Aorta (tissue), 5 donors: ENCODE results near the gene COBLL1. TPM values are rescaled to one million over a fixed set of nuclear protein-coding genes. Genes with fewer than 3 reads are reported as not detected.
"Not testable (repeated sequence)": the region's sequence is repeated elsewhere in the genome, so short reads cannot be mapped to it uniquely, and the experiment has no call there.

Experiments
- ATAC-seq: fragments of 200-7000 bp; cut with Tn5 transposase; one replicate; pipeline ENCODE4 v1.9.1; 2022; ENCODE audit warnings: moderate library complexity; ENCODE audit not compliant: low FRiP score
- DNase-seq, 2 donors: peaks; one replicate each; pipeline ENCODE4 v3.0.0-alpha.2; 2020
- H3K27ac ChIP-seq, 2 donors: one replicate each; pipeline ENCODE4 v1.5.1; 2013; ENCODE audit warnings: low read length in 2 of 2, mild to moderate bottlenecking in 2 of 2, moderate library complexity in 2 of 2, control low read depth in 1 of 2, inconsistent platforms in 1 of 2, low read depth in 1 of 2
- H3K27me3 ChIP-seq, 2 donors: one replicate each; pipeline ENCODE4 v1.6.1; 2013; ENCODE audit warnings: control low read depth in 1 of 2, low read length in 1 of 2, mild to moderate bottlenecking in 1 of 2, moderate library complexity in 1 of 2; ENCODE audit not compliant: insufficient read depth in 2 of 2, control insufficient read depth in 1 of 2
- H3K36me3 ChIP-seq, 2 donors: one replicate each; pipeline ENCODE4 v1.6.1; 2013; ENCODE audit warnings: control low read depth in 1 of 2, low read length in 1 of 2, mild to moderate bottlenecking in 1 of 2; ENCODE audit not compliant: insufficient read depth in 2 of 2, control insufficient read depth in 1 of 2
- H3K4me1 ChIP-seq, 2 donors: one replicate each; pipeline ENCODE4 v1.6.1; 2013; ENCODE audit warnings: low read length in 2 of 2, control low read depth in 1 of 2, mild to moderate bottlenecking in 1 of 2, moderate library complexity in 1 of 2; ENCODE audit not compliant: insufficient read depth in 2 of 2, control insufficient read depth in 1 of 2
- H3K4me3 ChIP-seq, 2 donors: one replicate each; pipeline ENCODE4 v1.5.1; 2013; ENCODE audit warnings: low read length in 2 of 2, control low read depth in 1 of 2, mild to moderate bottlenecking in 1 of 2
- H3K9me3 ChIP-seq: one replicate; pipeline ENCODE4 v1.6.1; 2013; ENCODE audit warnings: mild to moderate bottlenecking, low read length; ENCODE audit not compliant: control insufficient read depth
- WGBS, 2 donors: extraction: QIAGEN DNeasy Blood & Tissue Kit; methylation state at CpG; one replicate each; pipeline ENCODE4 v1.1.7; 2013; 5-methylcytosine and 5-hydroxymethylcytosine counted together
- intact Hi-C, 2 donors: fragments of 100-400 bp; cut with DNase I; formaldehyde crosslinking; loops; one replicate each; pipeline versions ENCODE4 v1.14.2 to v1.15.0; 2022
- polyA plus RNA-seq, 2 donors: library from polyadenylated mRNA; stranded (reverse); fragments of 200-250 nt; gene quantifications; one replicate each; pipeline ENCODE4 v1.2.3, GENCODE V29; 2013
- total RNA-seq, 2 donors: library from RNA; stranded (reverse); fragmentation: NEBNext Ultra II Directional; extraction: Animal tissue kit (Norgen Biotek cat#: 25700); gene quantifications; one replicate each; pipeline ENCODE4 v1.2.1, GENCODE V29; 2021
- donor health status: healthy with polysubstance abuse.
- donor health status: Bipolar disorder and iron deficiency.
- donor health status: DM: no; HTN: no; CAD: no.
- donor health status: DM: no; HTN: no; CAD: no.
- donor health status: DM: yes; HTN: yes; CAD: no.

Gene COBLL1
- total and polyA plus RNA-seq, 4 donors, result 20.2 to 101 (median 42.8) TPM

- intact Hi-C loops, result no loop called here
- ATAC-seq, result no peak
- no peak overlapping the region for H3K4me3 ChIP-seq
Observed at GRCh38 chr2:164719996-164720941, 121.4 kb downstream of the COBLL1 start.

GRCh38 chr2:164717000-164717803, 124.4 kb downstream of the COBLL1 start:
- Histone ChIP-seq H3K27ac (no peak overlapping the region), H3K36me3 (no peaks in the 10 kb centered on the region), H3K27me3 (no peaks in the 10 kb centered on the region), H3K9me3 (no peaks in the 10 kb centered on the region), H3K4me3 (no peak overlapping the region), H3K4me1 (no peaks in the 10 kb centered on the region)
- 57 to 62% methylated on average over 6 of the region's 6 CpGs for WGBS, 2 donors
- DNase-seq (no peak), ATAC-seq (no peak)
- intact Hi-C loops, result loop anchor here (2.0 kb wide), 2 partner anchors 154 to 156 kb away; no protein-coding TSS in a partner anchor

More at GRCh38 chr2:164719996-164720941, 121.4 kb downstream of the COBLL1 start:
- Histone ChIP-seq H3K27me3 (no peaks in the 10 kb centered on the region), H3K27ac (no peak overlapping the region), H3K36me3 (no peaks in the 10 kb centered on the region), H3K9me3 (no peaks in the 10 kb centered on the region), H3K4me1 (no peaks in the 10 kb centered on the region)
- DNase-seq, result no peak
- WGBS, 2 donors, result 44 to 52% methylated on average over 3 of the region's 3 CpGs

GRCh38 chr2:164714471-164714870, 127.2 kb downstream of the COBLL1 start:
- no peak for DNase-seq
- intact Hi-C loops, result no loop called here

GRCh38 chr2:164711766-164712138, 129.9 kb downstream of the COBLL1 start:
- H3K4me1 ChIP-seq, result no peaks in the 10 kb centered on the region
- WGBS, 2 donors, result 71% methylated on average over 1 of the region's 1 CpG
- no peaks in the 10 kb centered on the region for H3K9me3 ChIP-seq
- intact Hi-C loops, result no loop called here
- no peak for DNase-seq
- H3K4me3 ChIP-seq, result no peak overlapping the region
- no peaks in the 10 kb centered on the region for H3K36me3 ChIP-seq
- no peaks in the 10 kb centered on the region for H3K27me3 ChIP-seq
- no peak for ATAC-seq
- H3K27ac ChIP-seq, result no peak overlapping the region

More at GRCh38 chr2:164714471-164714870, 127.2 kb downstream of the COBLL1 start:
- no peaks in the 10 kb centered on the region for H3K27me3 ChIP-seq
- no peak for ATAC-seq
- no peak overlapping the region for H3K27ac ChIP-seq
- H3K4me1 ChIP-seq, result no peaks in the 10 kb centered on the region
- no peak overlapping the region for H3K4me3 ChIP-seq
- H3K36me3 ChIP-seq, result no peaks in the 10 kb centered on the region
- no peaks in the 10 kb centered on the region for H3K9me3 ChIP-seq
- WGBS, 2 donors, result 89 to 93% methylated on average over 1 of the region's 1 CpG

- Histone ChIP-seq H3K27me3 (no peaks in the 10 kb centered on the region), H3K4me3 (no peak overlapping the region), H3K27ac (no peak overlapping the region), H3K36me3 (no peaks in the 10 kb centered on the region), H3K9me3 (no peaks in the 10 kb centered on the region), H3K4me1 (no peaks in the 10 kb centered on the region)
- intact Hi-C loops, result no loop called here
- DNase-seq, result no peak
- 96% methylated on average over 6 of the region's 6 CpGs for WGBS, 2 donors
- no peak for ATAC-seq
Observed at GRCh38 chr2:164710837-164711765, 130.5 kb downstream of the COBLL1 start.

GRCh38 chr2:164710252-164710836, 131.3 kb downstream of the COBLL1 start:
- WGBS, 2 donors, result 95 to 97% methylated on average over 10 of the region's 10 CpGs
- intact Hi-C loops, result not testable (repeated sequence)

GRCh38 chr2:164706522-164706921, 135.1 kb downstream of the COBLL1 start:
- no peaks in the 10 kb centered on the region for H3K27me3 ChIP-seq
- DNase-seq (no peak), ATAC-seq (no peak)
- no peak overlapping the region for H3K4me3 ChIP-seq
- intact Hi-C loops, result no loop called here
- peaks cover 0 to 4% of the 10 kb centered on the region in 2 donors for H3K36me3 ChIP-seq
- no peaks in the 10 kb centered on the region for H3K9me3 ChIP-seq
- no peak overlapping the region for H3K27ac ChIP-seq
- H3K4me1 ChIP-seq, result no peaks in the 10 kb centered on the region

More at GRCh38 chr2:164710252-164710836, 131.3 kb downstream of the COBLL1 start:
- not testable (repeated sequence) for H3K9me3 ChIP-seq, H3K27ac ChIP-seq, H3K27me3 ChIP-seq, DNase-seq, H3K4me3 ChIP-seq, ATAC-seq, H3K4me1 ChIP-seq, H3K36me3 ChIP-seq
